ENCODE measurements around the gene RHCG.

Gene RHCG

DNA sequence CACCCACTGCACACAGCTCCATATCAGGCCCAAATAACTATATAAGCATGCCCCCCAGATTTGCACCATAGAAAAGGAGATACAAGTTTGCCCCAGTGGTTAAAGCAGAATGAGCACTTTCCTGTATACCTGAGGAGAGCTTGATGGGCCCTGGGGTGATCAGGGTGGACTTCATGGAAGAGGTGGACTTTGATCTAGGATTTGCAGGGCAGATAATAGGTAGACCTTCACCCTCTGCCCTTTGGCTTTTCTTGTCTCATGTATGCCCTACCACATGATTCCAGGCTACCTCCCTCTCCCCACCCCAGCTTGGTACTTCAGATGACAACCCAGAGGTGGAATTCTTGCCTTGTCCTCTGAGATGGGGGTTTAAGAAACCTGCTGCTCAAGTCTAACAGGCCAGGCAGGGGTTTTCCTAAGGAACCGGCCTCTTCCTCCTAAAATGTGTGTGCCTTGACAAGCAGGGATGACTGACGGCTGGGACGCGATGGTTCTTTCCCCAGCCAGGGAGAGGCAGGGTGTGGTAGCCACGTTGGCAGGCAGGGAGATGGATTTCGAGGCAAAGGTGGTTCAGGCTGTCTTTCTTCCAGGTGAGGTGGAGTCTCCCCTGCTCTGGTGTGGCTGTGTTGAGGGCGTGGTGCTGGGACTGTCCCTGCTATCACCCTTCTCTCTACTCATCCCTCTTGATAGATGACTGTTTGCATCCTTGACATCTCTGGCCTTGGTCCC lies 6.6 kb upstream of the RHCG start:
- DNase-seq (ENCODE audit: low read depth), result no peak

DNA sequence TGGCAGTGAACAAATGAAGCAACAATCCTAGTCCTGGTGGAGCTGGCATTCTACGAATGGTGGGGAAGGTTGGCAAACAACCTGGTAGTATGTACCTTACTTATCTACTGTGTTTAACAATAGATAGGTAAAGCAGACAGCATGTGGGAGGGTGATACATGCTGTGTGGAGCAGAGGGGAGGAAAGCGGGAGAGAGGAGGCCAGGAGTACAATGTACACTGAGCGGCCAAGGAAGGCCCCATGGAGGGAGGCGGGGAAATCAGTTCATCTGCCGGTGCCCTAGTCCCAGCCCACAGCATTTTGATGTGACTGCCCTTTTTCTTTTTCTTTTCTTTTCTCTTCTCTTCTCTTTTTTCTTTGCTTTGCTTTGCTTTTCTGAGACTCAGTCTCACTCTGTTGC lies 5.3 kb upstream of the RHCG start:
- DNase-seq (ENCODE audit: low read depth), result no peak

DNA sequence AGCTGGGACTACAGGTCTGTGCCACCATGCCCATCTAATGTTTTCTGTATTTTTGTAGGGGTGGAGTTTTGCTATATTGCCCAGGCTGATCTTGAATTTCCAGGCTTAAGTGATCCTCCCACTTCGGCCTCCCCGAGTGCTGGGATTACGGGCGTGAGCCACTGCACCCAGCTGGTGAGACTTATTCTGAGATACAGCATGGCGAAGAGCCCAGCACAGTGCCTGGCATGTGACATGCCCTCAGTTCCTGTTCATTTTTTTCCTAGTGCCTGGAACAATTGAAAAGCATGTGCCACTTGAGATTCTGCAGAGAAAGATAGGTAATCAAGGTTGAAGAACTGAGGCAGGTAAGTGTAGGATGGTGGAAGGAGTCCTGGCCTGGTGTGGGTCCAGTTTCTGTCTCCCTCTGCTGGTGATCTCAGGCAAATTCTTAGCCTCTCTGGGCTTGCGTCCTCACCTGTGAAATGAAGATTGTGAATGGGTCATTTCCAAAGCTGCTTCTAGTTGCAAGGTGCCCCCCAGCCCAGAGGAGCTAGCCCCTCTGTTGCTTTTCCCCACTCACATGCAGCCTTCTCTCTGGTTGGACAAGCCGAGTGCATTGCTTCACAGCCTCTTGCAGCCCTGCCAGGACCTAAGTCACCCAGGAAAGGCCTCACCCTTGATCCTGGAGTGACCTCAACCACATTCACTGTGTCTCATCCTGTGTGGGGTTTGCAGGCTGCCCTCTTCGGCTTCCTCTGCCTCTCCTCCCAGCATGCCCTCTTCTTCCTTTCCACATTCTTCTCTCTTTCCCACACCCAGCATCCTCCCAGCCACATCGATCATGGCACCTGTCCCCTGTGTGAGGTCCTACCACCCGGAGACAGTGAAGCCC lies 4.3 kb upstream of the RHCG start:
- DNase-seq (ENCODE audit: low read depth), result no peak

DNA sequence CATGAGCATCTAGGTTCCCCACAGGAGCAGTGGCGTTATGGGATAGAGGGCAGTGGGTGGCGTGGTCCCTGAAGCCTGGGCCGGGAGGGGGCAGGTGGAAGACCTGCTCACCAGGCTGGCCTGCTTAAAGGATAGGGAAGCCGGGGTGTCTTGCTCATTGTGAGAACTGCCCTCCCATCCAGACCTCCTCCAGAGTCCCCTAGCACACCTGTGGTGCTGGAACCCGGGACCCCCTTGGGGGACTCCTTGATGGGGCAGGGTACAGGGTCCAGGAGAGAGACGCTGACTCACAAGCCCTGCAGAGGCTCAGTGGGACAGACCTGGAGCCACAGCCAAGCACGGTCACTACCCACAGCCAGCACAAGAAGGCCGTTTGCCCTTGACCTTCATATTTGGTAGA lies 2.8 kb upstream of the RHCG start:
- no peak for DNase-seq (ENCODE audit: low read depth)

- DNase-seq (ENCODE audit: low read depth), result no peak
Measured at GRCh38 chr15:89498574-89498906, 2.2 kb upstream of the RHCG start.

DNA sequence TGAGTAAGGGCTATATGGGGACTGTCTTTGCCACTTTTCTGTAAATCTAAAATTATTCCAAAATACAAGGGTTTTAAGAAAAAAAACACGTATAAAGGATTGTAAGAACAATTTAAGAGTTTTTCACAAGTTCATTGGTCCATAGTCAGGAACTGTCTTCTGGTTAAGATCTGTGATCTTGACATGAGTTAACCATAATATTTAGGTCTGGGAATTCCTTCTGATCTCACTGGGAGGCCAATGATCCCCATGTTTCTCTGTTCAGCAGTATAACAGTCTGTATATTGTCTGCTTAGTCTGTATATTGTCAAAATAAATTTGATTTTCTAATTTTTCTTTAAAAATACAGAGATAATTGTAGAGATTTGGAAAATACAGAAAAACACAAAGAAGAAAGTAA lies 848 bp upstream of the RHCG start:
- no peak for DNase-seq (ENCODE audit: low read depth)

- no peak for DNase-seq (ENCODE audit: low read depth)
Measured at GRCh38 chr15:89495638-89496145, 691 bp downstream of the RHCG start.

DNA sequence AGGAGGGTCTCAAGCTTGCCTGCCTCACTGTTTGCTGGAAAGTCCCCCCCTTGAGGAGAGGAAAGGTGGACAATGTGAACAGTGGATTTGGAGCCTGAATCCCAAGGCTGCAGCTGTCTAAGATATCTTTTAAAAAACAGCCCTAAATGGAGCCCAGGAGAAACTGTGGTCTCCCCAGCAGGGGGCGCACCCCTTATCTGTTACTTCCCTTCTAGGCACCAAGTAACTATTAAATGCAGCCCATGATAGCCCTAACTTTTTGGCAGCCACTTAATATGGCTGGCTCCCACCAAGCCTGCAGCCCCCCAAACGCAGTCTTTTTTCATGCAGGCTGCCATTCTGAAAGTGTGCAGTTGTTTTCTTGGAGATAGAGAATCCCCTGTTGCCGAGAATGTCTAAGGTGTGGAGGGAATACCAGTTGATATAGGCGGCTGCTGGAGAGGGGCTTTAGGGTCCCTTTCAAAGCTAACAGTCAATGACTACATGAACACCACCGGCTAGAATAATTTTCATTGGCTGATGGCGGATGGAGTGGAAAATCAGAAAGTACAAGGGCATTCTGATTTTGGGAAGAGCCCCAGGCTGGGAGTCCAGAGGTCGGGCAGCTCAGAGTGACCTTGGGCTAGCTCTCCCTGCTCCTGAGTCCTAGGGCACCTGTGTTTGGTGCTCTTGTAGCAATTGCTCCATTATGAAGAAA lies 1.3 kb downstream of the RHCG start:
- no peak for DNase-seq (ENCODE audit: low read depth)

GRCh38 chr15:89494031-89494430 lies 2.4 kb downstream of the RHCG start:
- DNase-seq (ENCODE audit: low read depth), result no peak

DNA sequence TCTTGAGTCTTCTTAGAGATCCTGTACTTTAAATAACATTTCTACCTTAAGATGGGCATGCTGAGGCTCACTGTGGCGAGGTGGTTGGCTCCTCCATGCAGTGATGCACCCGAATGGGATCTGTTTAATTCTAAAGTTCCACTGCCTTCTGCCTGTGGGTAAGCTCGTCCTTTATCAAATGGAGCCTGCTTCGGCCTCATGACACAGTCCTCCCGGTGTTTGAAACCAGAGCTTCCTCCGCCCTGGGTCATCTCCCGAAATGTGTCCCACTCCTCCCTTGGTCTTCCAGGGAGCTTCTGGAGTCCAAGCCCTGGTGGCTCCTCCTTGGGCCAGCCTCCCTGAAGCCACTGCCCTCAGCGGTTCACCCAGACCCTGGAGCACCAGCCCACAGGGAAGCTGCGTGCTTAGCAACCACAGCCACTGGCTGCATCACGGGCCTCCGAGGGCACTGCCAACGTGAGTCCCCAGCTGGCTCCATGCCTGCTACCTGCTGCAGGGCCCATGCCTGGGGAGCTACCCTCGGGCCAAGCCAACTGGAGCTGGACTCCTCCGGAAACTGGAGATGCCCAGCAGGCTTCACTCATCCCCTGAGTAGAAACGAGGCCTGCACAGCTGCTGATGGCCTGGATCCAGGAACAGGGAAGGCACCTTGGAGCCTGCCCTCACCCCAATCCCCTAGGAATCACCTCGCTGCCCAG lies 3.3 kb downstream of the RHCG start:
- no peak for DNase-seq (ENCODE audit: low read depth)

GRCh38 chr15:89492111-89492641 lies 4.2 kb downstream of the RHCG start:
- DNase-seq (ENCODE audit: low read depth), result no peak

GRCh38 chr15:89490814-89491315 lies 5.5 kb downstream of the RHCG start:
- no peak for DNase-seq (ENCODE audit: low read depth)

- DNase-seq (ENCODE audit: low read depth), result no peak
Measured at GRCh38 chr15:89490081-89490813, 6.1 kb downstream of the RHCG start.

- DNase-seq (ENCODE audit: low read depth), result no peak
Measured at GRCh38 chr15:89489376-89489775, 7.0 kb downstream of the RHCG start.

DNA sequence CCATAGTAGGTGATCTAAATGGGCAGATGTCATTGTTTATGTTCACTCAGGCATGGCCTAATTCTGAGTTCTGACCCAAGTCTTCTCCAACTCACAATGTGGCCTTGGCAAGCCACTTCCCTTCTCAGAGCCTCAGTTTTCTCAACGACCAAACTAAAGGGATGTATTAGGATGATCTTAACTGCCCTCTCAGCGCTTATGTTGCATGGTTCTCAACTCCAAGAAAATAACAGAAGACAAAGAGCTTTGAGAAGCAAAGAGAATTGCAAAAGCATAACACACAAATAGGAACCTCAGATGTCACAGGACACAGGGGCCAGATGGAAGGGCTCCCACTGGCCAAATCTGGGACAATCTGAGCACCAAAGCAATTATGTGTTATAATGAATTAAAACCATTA lies 8.6 kb downstream of the RHCG start:
- DNase-seq (ENCODE audit: low read depth), result no peak

DNA sequence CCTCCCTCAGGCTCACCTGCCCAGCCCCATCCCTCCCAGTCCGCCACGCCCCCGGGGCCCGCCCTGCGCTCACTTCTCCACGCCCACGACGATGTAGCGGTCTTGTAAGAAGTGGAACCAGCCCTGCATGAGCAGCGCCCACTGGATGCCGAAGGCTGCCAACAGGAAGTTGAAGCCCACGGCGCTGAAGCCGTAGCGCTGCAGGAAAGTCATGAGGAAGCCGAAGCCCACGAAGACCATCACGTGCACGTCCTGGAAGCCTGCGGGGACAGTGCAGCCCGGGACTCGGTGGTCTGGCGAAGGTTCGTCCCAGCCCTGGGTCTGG lies 9.7 kb downstream of the RHCG start:
- DNase-seq (ENCODE audit: low read depth), result no peak

- no peak for DNase-seq (ENCODE audit: low read depth)
Measured at GRCh38 chr15:89483079-89483478, 13.3 kb downstream of the RHCG start.

GRCh38 chr15:89482139-89482538 lies 14.2 kb downstream of the RHCG start:
- no peak for DNase-seq (ENCODE audit: low read depth)

DNA sequence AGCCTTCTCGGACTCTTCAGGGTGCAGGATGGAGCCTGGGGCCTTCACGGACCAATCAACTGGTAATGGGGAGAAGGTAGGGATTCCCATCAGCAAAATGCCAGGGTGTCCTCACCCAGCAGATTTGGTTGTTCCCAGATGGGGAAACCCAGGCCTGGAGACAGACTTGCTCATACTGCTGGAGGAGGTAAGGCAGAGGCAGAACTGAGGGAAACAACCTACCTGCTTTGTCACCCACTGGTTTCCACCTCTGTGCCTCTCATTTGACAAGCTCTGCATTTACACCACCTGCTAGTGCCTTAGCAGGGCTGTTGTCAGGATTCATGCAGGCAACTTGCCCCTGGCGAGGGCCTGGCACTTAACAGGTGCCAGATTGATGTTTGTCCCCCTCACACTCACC lies 15.9 kb downstream of the RHCG start:
- DNase-seq (ENCODE audit: low read depth), result no peak

DNA sequence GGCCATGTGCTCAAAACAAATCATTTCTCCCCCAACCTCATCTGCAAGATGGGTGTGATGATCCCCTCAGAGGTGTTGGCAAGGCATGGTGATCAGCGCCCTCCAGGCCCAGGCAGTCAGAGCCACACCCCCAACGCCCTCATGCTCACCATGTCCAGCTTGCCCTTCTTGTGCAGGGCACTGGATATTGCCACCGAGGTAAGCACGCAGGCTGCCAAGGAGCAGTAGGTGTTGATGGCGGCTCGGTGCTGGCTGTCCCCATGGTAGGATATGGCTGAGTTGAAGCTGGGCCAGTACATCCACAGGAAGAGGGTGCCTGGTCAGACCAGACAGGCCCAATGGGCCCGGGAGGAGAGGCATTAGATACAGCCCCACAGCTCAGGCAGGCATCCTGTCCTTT lies 17.2 kb downstream of the RHCG start:
- DNase-seq (ENCODE audit: low read depth), result no peak

Measured in activated T-helper 9 cell treated with anti-CD3 and anti-CD28 coated beads, Interleukin-2, amount 50 U/mL, for 16 hours (primary cell).